ENCODE data around the gene RELA. TPM values are rescaled to one million over a fixed set of nuclear protein-coding genes. Genes with fewer than 3 reads are reported as not detected.

The RELA gene
- total RNA-seq, 2 donors from 2014 or later: 116 to 121 TPM

GRCh38 chr11:65627202-65627601, 35.5 kb downstream of the RELA start:
- no peaks in the 10 kb centered on the region for H3K27me3 Mint-ChIP-seq (ENCODE audit: low read depth)

GRCh38 chr11:65625628-65626342, 36.9 kb downstream of the RELA start:
- DNase-seq (peak; percentile 58 to 64), ATAC-seq (replicated peaks in 1 of 2) (peak; percentile 77 to 79)
- Mint-ChIP-seq H3K4me1 (ENCODE audit: low read depth) (peaks cover 7% of the 10 kb centered on the region), H3K27ac (no peak overlapping the region), H3K4me3 (no peak overlapping the region), H3K9me3 (no peaks in the 10 kb centered on the region), H3K27me3 (ENCODE audit: low read depth) (no peaks in the 10 kb centered on the region), H3K36me3 (ENCODE audit: insufficient read depth in 2 of 2) (peaks cover 4 to 13% of the 10 kb centered on the region in 2 donors)

More at GRCh38 chr11:65627202-65627601, 35.5 kb downstream of the RELA start:
- Mint-ChIP-seq H3K4me3 (no peak overlapping the region), H3K27ac (no peak overlapping the region), H3K36me3 (ENCODE audit: insufficient read depth in 2 of 2) (peaks cover 4 to 10% of the 10 kb centered on the region in 2 donors), H3K9me3 (no peaks in the 10 kb centered on the region), H3K4me1 (ENCODE audit: low read depth) (peaks cover 7% of the 10 kb centered on the region)
- no peak for DNase-seq
- no peak for ATAC-seq (replicated peaks in 1 of 2)

GRCh38 chr11:65624931-65625627, 37.6 kb downstream of the RELA start:
- ATAC-seq (replicated peaks in 1 of 2) (no peak), DNase-seq (no peak)
- Mint-ChIP-seq H3K4me3 (no peak overlapping the region), H3K36me3 (ENCODE audit: insufficient read depth in 2 of 2) (peaks cover 4 to 13% of the 10 kb centered on the region in 2 donors), H3K27me3 (ENCODE audit: low read depth) (no peaks in the 10 kb centered on the region), H3K27ac (peak overlapping the region; percentile 54), H3K9me3 (no peaks in the 10 kb centered on the region), H3K4me1 (ENCODE audit: low read depth) (peaks cover 7% of the 10 kb centered on the region)

GRCh38 chr11:65623852-65624616, 38.7 kb downstream of the RELA start:
- Mint-ChIP-seq H3K4me3 (no peak overlapping the region), H3K4me1 (ENCODE audit: low read depth) (peaks cover 7% of the 10 kb centered on the region), H3K36me3 (ENCODE audit: insufficient read depth in 2 of 2) (peaks cover 4 to 13% of the 10 kb centered on the region in 2 donors), H3K9me3 (no peaks in the 10 kb centered on the region), H3K27ac (no peak overlapping the region), H3K27me3 (ENCODE audit: low read depth) (no peaks in the 10 kb centered on the region)
- DNase-seq: no peak
- ATAC-seq (replicated peaks in 1 of 2): no peak

GRCh38 chr11:65623177-65623576, 39.5 kb downstream of the RELA start:
- no peak overlapping the region for H3K27ac Mint-ChIP-seq
- H3K27me3 Mint-ChIP-seq (ENCODE audit: low read depth): no peaks in the 10 kb centered on the region

GRCh38 chr11:65622011-65622410, 40.7 kb downstream of the RELA start:
- no peak for DNase-seq
- ATAC-seq (replicated peaks in 1 of 2): no peak
- Mint-ChIP-seq H3K4me1 (ENCODE audit: low read depth) (peaks cover 13% of the 10 kb centered on the region), H3K27ac (no peak overlapping the region), H3K27me3 (ENCODE audit: low read depth) (no peaks in the 10 kb centered on the region), H3K4me3 (no peak overlapping the region), H3K36me3 (ENCODE audit: insufficient read depth in 2 of 2) (peaks cover 4 to 13% of the 10 kb centered on the region in 2 donors), H3K9me3 (no peaks in the 10 kb centered on the region)

More at GRCh38 chr11:65623177-65623576, 39.5 kb downstream of the RELA start:
- Mint-ChIP-seq H3K4me1 (ENCODE audit: low read depth) (peaks cover 7% of the 10 kb centered on the region), H3K9me3 (no peaks in the 10 kb centered on the region), H3K36me3 (ENCODE audit: insufficient read depth in 2 of 2) (peaks cover 4 to 13% of the 10 kb centered on the region in 2 donors), H3K4me3 (no peak overlapping the region)
- DNase-seq (no peak), ATAC-seq (replicated peaks in 1 of 2) (no peak)

- Mint-ChIP-seq H3K27ac (peak overlapping the region; percentile 16), H3K4me1 (ENCODE audit: low read depth) (peaks cover 18% of the 10 kb centered on the region), H3K36me3 (ENCODE audit: insufficient read depth in 2 of 2) (peaks cover 7 to 15% of the 10 kb centered on the region in 2 donors), H3K4me3 (no peak overlapping the region), H3K27me3 (ENCODE audit: low read depth) (no peaks in the 10 kb centered on the region), H3K9me3 (no peaks in the 10 kb centered on the region)
- ATAC-seq (replicated peaks in 1 of 2): no peak
- no peak for DNase-seq
Observed at GRCh38 chr11:65621460-65621859, 41.3 kb downstream of the RELA start.

- Mint-ChIP-seq H3K27me3 (ENCODE audit: low read depth) (no peaks in the 10 kb centered on the region), H3K27ac (no peak overlapping the region), H3K4me3 (no peak overlapping the region), H3K36me3 (ENCODE audit: insufficient read depth in 2 of 2) (peaks cover 10 to 11% of the 10 kb centered on the region in 2 donors), H3K9me3 (no peaks in the 10 kb centered on the region), H3K4me1 (ENCODE audit: low read depth) (peaks cover 14% of the 10 kb centered on the region)
- DNase-seq: no peak
- ATAC-seq (replicated peaks in 1 of 2): no peak
Observed at GRCh38 chr11:65620666-65621065, 42.0 kb downstream of the RELA start.

GRCh38 chr11:65619281-65619928, 43.3 kb downstream of the RELA start:
- Mint-ChIP-seq H3K9me3 (no peaks in the 10 kb centered on the region), H3K27ac (no peak overlapping the region), H3K27me3 (ENCODE audit: low read depth) (no peaks in the 10 kb centered on the region), H3K4me1 (ENCODE audit: low read depth) (peaks cover 14% of the 10 kb centered on the region), H3K4me3 (no peak overlapping the region), H3K36me3 (ENCODE audit: insufficient read depth in 2 of 2) (peaks cover 11 to 12% of the 10 kb centered on the region in 2 donors)
- ATAC-seq (replicated peaks in 1 of 2) (no peak), DNase-seq (no peak)

GRCh38 chr11:65618763-65619162, 44.0 kb downstream of the RELA start:
- Mint-ChIP-seq H3K4me1 (ENCODE audit: low read depth) (peaks cover 14% of the 10 kb centered on the region), H3K9me3 (no peaks in the 10 kb centered on the region), H3K4me3 (no peak overlapping the region), H3K27ac (no peak overlapping the region), H3K27me3 (ENCODE audit: low read depth) (no peaks in the 10 kb centered on the region), H3K36me3 (ENCODE audit: insufficient read depth in 2 of 2) (peaks cover 11 to 14% of the 10 kb centered on the region in 2 donors)
- no peak for DNase-seq
- no peak for ATAC-seq (replicated peaks in 1 of 2)

- Mint-ChIP-seq H3K4me3 (peak overlapping the region in 1 of 2 donors; percentile 98), H3K27ac (no peak overlapping the region), H3K36me3 (ENCODE audit: insufficient read depth in 2 of 2) (peaks cover 11 to 14% of the 10 kb centered on the region in 2 donors), H3K9me3 (no peaks in the 10 kb centered on the region), H3K4me1 (ENCODE audit: low read depth) (peaks cover 16% of the 10 kb centered on the region), H3K27me3 (ENCODE audit: low read depth) (no peaks in the 10 kb centered on the region)
- DNase-seq: no peak
- no peak for ATAC-seq (replicated peaks in 1 of 2)
Observed at GRCh38 chr11:65617990-65618751, 44.5 kb downstream of the RELA start.
